ENCODE data around the gene CLPTM1L.
"Not testable (repeated sequence)": the region's sequence is repeated elsewhere in the genome, so short reads cannot be mapped to it uniquely, and the experiment has no call there.

The CLPTM1L gene

DNA sequence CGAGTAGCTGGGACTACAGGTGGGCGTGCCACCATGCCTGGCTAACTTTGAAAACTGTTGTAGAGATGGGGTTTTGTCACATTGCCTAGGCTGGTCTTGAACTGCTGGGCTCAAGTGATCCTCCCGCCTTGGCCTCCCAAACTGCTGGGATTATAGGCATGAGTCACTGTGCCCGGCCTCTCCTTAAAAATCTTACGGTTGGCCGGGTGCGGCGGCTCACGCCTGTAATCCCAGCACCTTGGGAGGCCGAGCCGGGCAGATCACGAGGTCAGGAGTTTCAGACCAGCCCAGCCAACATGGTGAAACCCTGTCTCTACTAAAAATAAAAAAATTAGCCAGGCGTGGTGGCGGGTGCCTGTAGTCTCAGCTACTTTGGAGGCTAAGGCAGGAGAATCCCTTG lies 2.2 kb downstream of the CLPTM1L start:
- DNase-seq = not testable (repeated sequence)

DNA sequence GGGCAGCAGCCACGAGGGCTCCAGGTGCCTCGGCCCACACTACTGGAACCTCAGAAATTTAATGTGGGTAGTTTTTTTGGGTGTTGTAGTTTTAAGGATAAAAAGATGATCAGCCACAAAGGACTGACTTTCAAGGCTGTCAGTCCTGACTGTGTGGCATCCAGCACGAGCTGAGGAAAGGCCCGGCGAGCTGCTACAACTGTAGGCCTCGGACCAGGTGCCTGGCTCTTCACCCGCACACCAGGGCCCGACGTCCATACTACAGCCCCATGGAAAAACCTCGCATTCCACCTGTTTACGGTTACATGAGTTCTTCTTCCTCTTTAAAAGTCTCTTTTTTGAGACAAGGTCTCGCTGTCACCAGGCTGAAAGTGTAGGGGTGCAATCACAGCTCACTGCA lies 2.6 kb downstream of the CLPTM1L start:
- DNase-seq = no peak

DNA sequence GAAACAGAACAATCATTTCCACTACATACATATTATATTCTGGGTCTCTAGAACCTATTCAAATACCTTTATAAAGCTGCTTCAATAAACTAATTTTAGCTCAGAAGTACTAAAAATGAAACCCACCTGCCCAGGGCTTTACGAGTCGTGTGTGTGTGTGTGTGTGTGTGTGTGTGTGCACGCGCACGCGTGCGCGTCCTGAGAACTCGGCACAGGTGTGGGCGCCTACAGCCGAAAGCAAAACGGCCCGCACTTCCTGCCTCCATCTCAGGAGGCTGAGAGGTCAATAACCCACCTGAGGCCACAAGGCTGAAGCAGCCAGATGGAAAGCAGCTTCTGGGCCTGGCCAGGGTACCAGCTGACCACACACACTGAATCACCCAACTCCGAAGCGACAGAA lies 3.0 kb downstream of the CLPTM1L start:
- DNase-seq = no peak

DNA sequence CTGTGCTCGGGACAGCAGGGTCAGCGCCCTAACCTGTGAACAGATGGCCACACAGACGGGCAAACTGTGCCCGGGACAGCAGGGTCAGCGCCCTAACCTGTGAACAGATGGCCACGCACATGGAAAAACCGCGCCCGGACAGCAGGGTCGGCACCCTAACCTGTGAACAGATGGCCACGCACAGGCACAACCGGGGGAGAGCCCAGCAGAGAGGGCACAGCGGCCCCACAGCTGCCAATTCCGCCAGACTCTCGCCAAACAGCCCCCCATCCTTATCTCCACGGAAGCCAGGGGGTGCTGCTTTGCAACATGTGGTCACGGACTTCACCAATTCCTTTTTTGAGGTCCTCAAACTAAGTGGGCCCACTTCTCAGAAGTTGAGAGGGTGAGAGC lies 5.1 kb downstream of the CLPTM1L start:
- not testable (repeated sequence) for DNase-seq

DNA sequence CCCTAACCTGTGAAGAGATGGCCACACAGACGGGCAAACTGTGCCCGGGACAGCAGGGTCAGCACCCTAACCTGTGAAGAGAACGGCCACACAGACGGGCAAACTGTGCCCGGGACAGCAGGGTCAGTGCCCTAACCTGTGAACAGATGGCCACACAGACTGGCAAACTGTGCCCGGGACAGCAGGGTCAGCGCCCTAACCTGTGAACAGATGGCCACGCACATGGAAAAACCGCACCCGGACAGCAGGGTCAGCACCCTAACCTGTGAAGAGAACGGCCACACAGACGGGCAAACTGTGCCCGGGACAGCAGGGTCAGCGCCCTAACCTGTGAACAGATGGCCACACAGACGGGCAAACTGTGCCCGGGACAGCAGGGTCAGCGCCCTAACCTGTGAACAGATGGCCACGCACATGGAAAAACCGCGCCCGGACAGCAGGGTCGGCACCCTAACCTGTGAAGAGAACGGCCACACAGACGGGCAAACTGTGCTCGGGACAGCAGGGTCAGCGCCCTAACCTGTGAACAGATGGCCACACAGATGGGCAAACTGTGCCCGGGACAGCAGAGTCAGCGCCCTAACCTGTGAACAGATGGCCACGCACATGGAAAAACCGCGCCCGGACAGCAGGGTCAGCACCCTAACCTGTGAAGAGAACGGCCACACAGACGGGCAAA lies 5.6 kb downstream of the CLPTM1L start:
- not testable (repeated sequence) for DNase-seq

DNA sequence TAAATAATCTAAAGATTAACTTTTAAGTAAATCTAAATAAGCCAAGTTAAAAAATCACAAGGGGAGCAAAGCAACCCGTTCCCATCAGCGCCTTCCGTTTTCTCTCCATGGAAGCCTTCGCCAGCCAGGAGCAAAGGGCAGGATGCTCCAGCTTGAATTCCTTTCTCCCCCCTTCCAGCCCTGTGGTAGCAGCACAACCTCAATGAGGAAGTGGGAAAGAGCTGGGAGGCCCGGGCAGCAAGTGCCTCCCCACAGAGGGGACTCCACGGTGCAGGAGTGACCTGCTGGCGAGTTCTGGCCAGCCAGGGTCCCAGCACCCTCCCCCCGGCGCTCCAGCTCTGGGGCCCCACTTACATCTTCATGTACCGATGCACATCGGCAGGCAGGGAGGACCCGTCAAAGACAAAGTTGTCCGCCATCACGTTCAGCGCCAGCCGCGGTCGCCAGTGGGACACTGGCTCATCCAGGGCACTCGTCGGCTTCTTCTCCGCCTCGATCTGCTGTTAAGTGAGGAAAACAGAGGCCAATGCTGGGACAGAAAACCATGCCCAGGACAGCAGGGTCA lies 6.3 kb downstream of the CLPTM1L start:
- no peak for DNase-seq

DNA sequence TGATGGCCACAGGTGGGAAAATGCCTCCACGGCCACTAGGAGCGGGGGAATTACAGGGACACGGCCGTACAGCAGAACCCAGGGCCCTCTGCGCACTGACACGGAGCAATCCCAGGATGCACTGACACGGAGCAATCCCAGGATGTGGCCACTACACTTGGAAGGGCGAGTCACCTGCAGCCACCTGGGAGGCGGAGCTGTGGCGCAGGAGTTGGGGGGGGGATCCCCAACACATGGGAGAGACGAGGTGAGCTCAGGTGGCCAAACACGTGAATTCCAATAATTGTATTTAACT lies 6.8 kb downstream of the CLPTM1L start:
- DNase-seq = no peak

DNA sequence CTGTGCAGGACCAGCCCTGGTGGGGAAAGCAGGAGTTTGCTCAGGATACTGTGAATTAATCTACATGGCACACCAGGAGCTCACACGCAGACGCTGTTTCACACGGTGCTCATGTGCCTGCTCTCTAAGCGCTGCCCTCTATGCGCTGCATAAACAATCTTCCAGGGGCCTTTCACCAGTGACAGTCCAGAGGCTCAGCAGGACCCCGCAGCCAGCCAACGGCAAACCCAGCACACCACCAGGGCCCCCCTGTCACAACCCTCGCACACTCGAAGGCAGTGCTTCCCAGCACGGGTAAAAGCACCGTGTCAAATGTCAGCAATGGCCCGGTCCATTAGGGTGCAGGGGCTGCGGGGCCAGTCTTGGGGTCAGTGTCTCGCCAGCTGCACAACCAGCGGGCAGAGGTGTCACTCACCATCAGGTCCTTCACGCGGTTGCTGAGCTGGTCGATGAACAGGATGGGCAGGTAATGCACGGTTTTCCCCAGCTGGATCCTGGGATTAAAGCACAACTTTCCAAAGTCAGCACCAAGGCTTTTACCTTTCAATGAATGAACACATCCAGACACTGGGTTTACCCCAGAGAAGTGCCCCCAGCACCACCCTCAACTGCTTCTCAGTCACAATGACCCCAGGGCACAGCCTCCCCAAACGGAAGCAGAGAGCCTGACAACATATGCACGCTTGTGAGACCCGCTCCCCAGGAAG lies 7.3 kb downstream of the CLPTM1L start:
- DNase-seq = no peak

DNA sequence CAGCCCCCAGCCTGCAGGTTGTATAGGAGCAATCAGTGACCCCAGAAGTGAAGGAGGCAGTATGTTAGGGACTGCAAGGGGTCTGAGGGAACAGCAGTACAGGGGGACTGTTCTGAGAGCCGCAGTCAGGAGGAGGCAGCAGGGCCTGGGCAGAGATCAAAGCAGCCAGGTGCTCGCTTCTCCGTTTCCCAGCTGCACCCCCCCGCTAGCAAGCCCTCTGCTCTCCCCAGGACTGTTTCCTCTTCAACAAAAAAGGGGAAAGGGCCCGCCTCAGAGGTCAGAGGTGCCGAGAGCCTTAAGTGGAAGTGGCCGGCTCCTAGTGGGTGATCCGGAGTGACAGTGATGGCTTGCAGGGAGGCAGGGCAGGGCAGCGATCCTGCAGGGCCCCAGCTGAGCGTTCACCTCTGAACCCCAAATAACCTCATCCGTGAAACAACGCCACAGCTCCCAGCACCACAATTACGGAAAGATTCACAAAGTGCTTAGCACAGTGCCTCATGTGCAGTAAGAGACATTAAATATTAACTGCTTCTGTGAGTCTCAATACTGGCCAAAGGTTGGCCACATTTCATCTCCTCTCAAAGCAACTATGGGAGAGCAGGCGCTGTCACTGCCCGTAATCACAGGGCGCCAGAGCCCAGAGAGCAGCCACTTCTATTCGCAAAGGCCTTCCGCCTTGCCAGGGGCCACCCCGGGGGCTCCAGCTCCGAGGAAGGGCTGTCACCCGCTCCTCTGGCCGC lies 8.0 kb downstream of the CLPTM1L start:
- no peak for DNase-seq

DNA sequence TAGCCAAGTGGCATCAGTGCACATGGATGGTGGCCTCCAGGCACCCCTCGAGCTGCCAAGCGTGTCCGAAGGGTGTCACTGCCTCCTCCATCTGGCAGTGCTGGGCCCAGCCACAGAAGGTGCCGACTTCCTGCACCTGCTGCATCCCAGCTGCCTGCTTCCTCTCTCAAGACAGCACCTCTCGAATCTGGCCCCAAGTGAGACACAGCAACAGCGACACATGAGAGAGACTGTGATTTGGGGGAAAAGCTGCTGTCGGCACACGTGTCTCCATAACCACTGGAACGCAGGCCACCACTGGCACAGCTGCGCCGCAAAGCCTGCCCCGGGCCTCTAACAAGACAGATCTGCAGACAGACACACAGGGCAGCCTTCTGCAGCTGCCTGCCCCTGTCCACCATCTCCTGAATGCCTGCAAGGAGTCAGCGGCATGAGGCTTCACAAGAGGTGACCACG lies 8.8 kb downstream of the CLPTM1L start:
- DNase-seq = no peak

DNA sequence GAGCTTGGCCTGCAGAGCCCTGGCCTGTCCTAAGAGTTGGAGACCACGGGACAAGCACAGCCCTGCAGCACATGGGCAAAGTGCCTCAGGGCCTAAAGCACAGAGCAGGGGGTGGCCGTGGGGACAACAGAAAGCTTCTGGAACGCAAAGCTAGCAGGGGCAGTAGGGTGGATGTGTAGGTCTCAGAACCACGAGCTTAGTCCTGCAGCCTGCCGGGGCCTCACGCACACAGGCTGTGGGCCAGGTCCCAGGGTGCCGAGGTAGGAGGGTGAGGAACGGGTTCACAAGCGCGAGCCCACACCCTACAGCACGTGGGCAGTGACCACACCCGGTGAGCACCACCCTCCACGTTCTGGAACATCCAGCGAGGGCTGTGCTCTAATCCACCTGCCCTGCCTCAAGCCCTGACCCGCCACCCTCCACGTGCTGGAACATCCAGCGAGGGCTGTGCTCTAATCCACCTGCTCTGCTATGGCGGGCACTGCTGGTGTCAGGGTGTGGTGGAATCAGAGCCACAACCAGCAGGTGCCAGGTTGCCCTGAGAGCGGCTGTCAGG lies 9.3 kb downstream of the CLPTM1L start:
- DNase-seq = no peak

DNA sequence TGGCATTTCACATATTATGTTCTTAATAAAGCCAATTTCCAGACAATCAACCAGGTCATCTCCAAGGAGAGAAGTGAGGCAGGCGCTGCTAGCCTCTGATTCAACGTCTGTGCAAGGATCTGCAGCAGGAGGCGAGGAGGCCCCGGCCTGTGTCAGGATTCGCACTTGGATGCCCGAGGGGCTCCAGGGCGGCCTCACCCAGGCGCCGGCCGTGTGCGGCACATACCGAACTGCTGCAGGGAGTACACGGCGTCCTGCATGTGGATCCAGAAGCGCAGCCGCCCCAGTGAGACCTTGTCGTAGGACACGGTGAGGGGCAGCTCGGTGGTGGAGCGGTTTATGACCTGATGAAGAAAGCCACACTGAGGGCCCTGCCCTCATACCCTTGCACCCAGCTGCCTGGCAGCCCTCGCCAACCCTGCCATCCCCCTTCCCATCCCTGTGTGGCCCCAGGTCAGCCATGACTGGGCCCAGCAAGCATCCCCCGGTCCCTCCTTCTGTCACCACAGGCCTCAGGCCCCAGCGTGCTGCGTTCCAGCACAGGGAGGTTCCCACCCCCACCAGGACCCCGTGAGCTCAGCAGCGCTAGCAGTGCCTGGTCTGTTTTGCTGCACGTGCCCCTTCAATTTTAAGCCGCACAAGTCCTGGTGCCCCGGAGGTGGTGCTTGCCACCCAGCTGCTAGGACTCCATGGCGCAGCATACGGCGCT lies 9.9 kb downstream of the CLPTM1L start:
- DNase-seq = no peak

DNA sequence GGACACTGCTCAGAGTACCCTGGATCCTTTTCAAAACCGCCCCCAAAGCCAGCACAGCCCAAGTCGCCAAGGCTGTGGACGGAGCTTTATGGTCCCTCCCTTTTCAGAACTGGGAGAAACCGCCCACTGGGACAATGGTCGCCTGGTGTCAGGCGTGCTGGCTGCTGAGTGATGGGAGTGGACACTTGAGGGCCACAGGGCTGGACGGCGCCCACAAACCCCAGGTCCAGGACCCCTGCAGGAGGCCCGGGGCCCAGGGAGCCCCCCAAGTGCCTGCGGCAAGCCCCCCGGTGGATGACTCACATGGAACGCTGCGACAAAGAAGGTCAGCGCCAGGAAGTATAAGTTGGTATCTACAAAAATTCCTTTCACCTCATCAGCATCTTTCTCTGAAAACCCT lies 10.9 kb downstream of the CLPTM1L start:
- DNase-seq = no peak

DNA sequence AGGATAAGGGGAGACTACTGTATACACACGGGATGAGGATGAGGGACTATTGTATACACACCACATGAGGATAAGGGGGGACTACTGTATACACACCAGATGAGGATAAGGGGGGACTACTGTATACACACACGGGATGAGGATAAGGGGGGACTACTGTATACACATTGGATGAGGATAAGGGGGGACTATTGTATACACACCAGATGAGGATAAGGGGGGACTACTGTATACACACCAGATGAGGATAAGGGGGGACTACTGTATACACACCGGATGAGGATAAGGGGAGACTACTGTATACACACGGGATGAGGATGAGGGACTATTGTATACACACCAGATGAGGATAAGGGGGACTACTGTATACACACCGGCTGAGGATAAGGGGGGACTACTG lies 11.6 kb downstream of the CLPTM1L start:
- not testable (repeated sequence) for DNase-seq

DNA sequence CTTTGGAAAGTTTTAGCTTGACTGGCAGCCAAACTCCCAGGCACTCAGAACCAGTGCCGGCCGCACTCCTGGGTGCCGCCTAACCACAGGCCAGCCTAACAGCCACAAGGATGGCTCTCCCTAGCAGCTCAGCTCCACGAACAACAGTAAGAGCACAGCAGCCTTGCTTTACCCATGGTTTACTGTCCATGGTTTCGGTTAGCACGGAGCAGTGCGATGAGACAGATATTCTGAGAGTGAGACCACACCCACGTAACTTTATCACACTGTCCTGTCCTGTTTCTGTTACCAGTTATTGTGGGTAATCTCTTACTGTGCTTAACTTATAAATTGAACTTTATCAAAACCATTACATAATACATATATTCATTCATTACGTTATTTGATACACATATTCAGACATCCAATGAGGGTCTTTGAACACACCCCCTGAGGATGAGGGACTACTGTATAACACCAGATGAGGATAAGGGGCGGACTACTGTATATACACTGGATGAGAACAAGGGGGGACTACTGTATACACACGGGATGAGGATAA lies 12.4 kb downstream of the CLPTM1L start:
- no peak for DNase-seq

DNA sequence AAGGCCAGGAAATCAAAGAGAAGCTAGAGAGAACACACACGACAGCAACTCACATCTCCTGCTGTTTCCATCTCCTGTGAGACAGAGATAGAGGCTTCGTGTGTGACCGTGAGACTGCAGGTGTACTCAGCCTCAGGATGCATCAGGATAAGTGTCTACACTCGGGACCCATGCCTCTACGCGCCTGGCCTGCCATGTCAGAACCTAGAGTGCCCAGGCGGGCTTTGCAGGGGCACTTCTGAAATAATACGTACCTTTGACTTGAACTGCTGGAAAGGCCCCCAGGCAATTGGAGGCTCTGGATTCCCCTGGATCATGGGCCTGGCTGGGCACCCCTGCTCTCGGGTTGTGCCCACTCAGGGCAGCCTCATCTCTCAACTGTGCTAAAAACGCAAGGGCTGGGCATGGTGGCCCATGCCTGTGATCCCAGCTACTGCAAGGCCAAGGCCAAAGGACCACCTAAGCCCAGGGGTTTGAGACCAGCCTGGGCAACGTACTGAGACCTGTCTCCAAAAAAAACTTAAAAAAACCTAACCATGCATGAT lies 13.0 kb downstream of the CLPTM1L start:
- DNase-seq = no peak

DNA sequence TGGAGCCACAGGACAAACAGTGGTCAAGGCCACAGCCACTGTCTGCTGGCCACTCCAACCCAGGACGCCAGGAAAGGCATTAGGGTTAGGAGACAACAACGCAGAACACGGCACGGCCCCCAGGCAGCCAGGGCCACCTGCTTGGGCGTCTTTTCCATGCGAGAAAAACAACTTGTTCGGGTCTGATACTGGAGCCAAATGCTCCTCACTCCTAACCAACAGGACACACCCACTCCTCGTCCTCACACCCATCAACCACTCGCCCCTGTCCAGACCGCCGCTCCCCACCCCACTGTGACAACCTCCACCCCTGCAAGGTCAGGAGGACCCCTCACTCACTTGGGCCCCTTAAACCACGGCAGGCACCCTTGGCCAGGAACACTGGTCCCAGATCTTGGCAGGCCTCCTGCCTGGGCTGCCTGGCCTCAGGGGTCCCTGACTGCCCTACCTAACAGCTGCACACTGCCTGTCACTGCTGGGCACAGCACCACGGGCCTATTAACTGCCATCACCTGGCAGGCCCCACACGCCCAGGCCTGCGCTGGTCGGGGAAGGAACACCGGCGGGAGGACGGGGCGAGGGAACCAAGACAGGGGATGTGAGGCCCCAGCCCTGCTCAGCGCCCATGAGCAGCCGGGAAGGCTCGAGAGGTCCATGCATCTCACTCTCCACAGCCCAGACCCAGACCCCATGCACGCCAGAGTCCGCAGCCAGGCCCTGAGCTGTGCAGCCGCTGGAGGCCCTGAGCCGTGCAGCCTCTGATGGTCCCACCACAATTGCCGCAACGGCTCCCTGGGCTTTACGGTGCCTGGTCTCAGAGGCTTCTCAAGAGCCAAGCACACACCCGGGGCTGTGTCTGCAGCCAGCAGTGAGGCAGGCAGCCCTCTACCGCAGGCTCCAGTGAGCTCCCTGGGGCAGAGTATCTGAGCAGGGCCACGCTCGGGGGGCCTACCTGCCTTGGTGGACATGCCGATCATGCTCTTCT lies 13.8 kb downstream of the CLPTM1L start:
- no peak for DNase-seq

DNA sequence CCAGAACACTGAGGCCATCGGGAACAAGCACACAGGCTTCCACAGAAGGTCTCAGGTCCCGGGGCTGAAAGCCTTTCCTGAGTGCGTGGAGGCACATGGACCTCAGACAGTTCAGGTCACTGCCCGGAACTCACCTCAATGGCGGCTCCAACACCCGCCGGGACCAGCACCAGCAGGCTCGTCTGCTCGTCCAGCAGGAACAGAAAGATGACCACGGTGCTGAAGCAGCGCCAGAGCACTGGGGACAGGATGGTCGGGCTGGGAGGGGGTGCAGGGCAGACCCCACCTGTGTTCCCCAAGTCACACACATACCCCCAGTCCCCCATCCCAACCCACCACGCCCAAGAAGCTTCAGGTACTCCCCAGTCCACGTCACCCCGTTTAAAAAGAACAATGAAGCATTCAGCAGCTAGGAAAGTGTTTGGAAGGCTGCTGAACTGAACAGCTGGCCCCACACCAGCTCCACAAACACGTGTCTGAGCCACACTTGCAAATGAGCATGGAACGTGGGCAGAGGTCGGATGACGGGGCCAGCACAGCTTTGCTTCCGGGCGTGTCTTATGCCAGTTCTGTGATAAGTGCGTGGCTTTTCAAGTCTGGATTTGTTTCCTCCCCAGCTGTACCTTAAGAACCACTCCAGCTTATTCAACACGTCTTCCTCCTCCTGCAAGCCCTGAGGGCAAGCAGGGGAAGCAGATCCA lies 14.6 kb downstream of the CLPTM1L start:
- DNase-seq = no peak

DNA sequence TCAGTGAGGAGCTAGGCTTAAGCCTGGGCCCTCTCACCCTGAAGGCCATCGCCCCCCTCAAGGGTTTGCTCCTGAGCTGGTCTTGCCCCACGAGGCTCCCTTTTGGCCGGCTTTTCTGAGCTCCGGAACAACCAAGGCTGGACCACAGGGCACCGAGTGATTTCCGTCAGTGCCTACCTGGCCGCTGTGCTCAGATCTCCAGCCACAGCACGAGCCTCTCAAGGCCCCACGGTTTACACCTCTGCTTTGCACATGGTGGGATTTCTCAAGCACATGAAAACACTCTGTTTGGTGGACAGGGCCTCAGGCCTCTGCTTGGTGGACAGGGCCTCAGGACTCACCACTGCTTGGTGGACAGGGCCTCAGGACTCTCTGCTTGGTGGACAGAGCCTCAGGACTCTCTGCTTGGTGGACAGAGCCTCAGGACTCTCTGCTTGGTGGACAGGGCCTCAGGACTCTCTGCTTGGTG lies 15.8 kb downstream of the CLPTM1L start:
- DNase-seq = no peak

All from right kidney (tissue), 1 donor.